Neural cell (in vitro differentiated cells): ENCODE measurements around the gene FAM111A. TPM values are rescaled to one million over a fixed set of nuclear protein-coding genes. Genes with fewer than 3 reads are reported as not detected.

Experiments
- H2AFZ ChIP-seq: fragments of 200-600, 300-800 bp; sonication (generic), shearing (Covaris generic); 2 replicates; pipeline ENCODE4 v1.6.0; 2014; ENCODE audit warnings: low read depth, mild to moderate bottlenecking, antibody characterized with exemption, low read length, moderate library complexity
- H3F3A ChIP-seq: fragments of 200-600 bp; shearing (Covaris generic); 2 replicates; pipeline ENCODE4 v1.6.1; 2016; ENCODE audit warnings: mild to moderate bottlenecking, moderate library complexity, mixed read lengths, antibody characterized with exemption, low read length; ENCODE audit not compliant: insufficient read depth, poor library complexity, severe bottlenecking
- H3K27ac ChIP-seq: fragments of 200-600, 300-800 bp; sonication (generic), shearing (Covaris generic); 2 replicates; pipeline ENCODE4 v1.5.1; 2014; ENCODE audit warnings: mild to moderate bottlenecking, low read length, moderate library complexity
- H3K27me3 ChIP-seq: fragments of 300-800, 200-600 bp; sonication (generic), shearing (Covaris generic); 2 replicates; pipeline ENCODE4 v1.6.0; 2014; ENCODE audit warnings: mild to moderate bottlenecking, low read depth, low read length, moderate library complexity; ENCODE audit not compliant: insufficient read depth
- H3K36me3 ChIP-seq: fragments of 300-800, 200-600 bp; sonication (generic), shearing (Covaris generic); 2 replicates; pipeline ENCODE4 v1.5.1; 2014; ENCODE audit warnings: mild to moderate bottlenecking, antibody characterized with exemption, low read length, moderate library complexity; ENCODE audit not compliant: insufficient read depth
- H3K4me2 ChIP-seq: fragments of 300-800, 200-600 bp; sonication (generic), shearing (Covaris generic); 2 replicates; pipeline ENCODE4 v1.6.0; 2014; ENCODE audit warnings: mild to moderate bottlenecking, low read length
- H3K4me3 ChIP-seq: fragments of 300-800, 200-600 bp; sonication (generic), shearing (Covaris generic); 2 replicates; pipeline ENCODE4 v1.5.1; 2014; ENCODE audit warnings: mild to moderate bottlenecking, low read length, moderate library complexity
- H3K79me2 ChIP-seq: fragments of 200-600 bp; shearing (Covaris generic); replicated peaks from 2 replicates; pipeline ENCODE4 v1.6.0; 2014; ENCODE audit warnings: mild to moderate bottlenecking, low read length, moderate library complexity; ENCODE audit not compliant: insufficient read depth
- H3K9ac ChIP-seq: fragments of 300-800, 200-600 bp; sonication (generic), shearing (Covaris generic); 2 replicates; pipeline ENCODE4 v1.6.1; 2016; ENCODE audit warnings: mild to moderate bottlenecking, low read length, mixed read lengths
- H3K9me2 ChIP-seq: fragments of 200-600 bp; shearing (Covaris generic); 2 replicates; pipeline ENCODE4 v1.6.1; 2016; ENCODE audit warnings: mild to moderate bottlenecking, low read length, mixed read lengths; ENCODE audit not compliant: insufficient read depth
- H3K9me3 ChIP-seq: fragments of 200-600, 300-800 bp; sonication (generic), shearing (Covaris generic); 2 replicates; pipeline ENCODE4 v1.6.1; 2016; ENCODE audit warnings: mild to moderate bottlenecking, mixed run types, low read length, moderate library complexity, mixed read lengths
- H4K20me1 ChIP-seq: fragments of 200-600 bp; shearing (Covaris generic); 2 replicates; pipeline ENCODE4 v1.6.1; 2016; ENCODE audit warnings: mild to moderate bottlenecking, mixed run types; ENCODE audit not compliant: insufficient read depth
- CTCF ChIP-seq: fragments of 450-650 bp; IDR thresholded peaks from 2 replicates; pipeline ENCODE4 v1.5.1; 2014; ENCODE audit warnings: antibody characterized with exemption, mild to moderate bottlenecking, moderate library complexity; ENCODE audit not compliant: poor library complexity, severe bottlenecking
- EP300 ChIP-seq: fragments of 450-650 bp; conservative IDR thresholded peaks from 2 replicates; pipeline ENCODE4 v1.6.1; 2014; ENCODE audit warnings: antibody characterized with exemption, mild to moderate bottlenecking, moderate library complexity; ENCODE audit not compliant: poor library complexity, severe bottlenecking
- EZH2 ChIP-seq: fragments of 200-600, 300-800 bp; shearing (Covaris generic), sonication (generic); IDR thresholded peaks from 2 replicates; pipeline ENCODE4 v1.6.1; 2014; ENCODE audit warnings: antibody characterized with exemption, low read length, borderline replicate concordance, mild to moderate bottlenecking; ENCODE audit not compliant: insufficient read depth, poor library complexity, severe bottlenecking
- MXI1 ChIP-seq: fragments of 450-650 bp; conservative IDR thresholded peaks from 2 replicates; pipeline ENCODE4 v1.6.1; 2014; ENCODE audit warnings: antibody characterized with exemption, mild to moderate bottlenecking; ENCODE audit not compliant: poor library complexity, severe bottlenecking
- POLR2AphosphoS5 ChIP-seq: IDR thresholded peaks from 2 replicates; pipeline ENCODE4 v1.6.1; 2012
- RAD21 ChIP-seq: fragments of 450-650 bp; conservative IDR thresholded peaks from 2 replicates; pipeline ENCODE4 v1.6.1; 2014; ENCODE audit warnings: antibody characterized with exemption, mild to moderate bottlenecking, moderate library complexity
- REST ChIP-seq: IDR thresholded peaks from 2 replicates; pipeline ENCODE4 v1.6.1; 2012; ENCODE audit warnings: borderline replicate concordance
- SMC3 ChIP-seq: fragments of 450-650 bp; conservative IDR thresholded peaks from 2 replicates; pipeline ENCODE4 v1.6.1; 2014; ENCODE audit warnings: antibody characterized with exemption, mild to moderate bottlenecking, moderate library complexity; ENCODE audit not compliant: poor library complexity
- TAF1 ChIP-seq: IDR thresholded peaks from 2 replicates; pipeline ENCODE4 v1.6.1; 2012; ENCODE audit warnings: low read depth
- polyA plus RNA-seq: library from polyadenylated mRNA; depleted of rRNA; stranded (reverse); fragments of >200 nt; gene quantifications from 2 replicates; pipeline ENCODE4 v1.2.3, GENCODE V29; 2014

The FAM111A gene
- polyA plus RNA-seq, 1 donor from 2014 or later: 0.88 TPM

- Histone ChIP-seq H3K27me3 (no peaks in the 10 kb centered on the region), H3K36me3 (peaks cover 16% of the 10 kb centered on the region), H3K9ac (no peak overlapping the region), H4K20me1 (no peaks in the 10 kb centered on the region), H3K79me2 (peaks cover 23% of the 10 kb centered on the region), H3K27ac (no peak overlapping the region), H3K9me2 (no peaks in the 10 kb centered on the region), H3K4me2 (no peak overlapping the region), H3K4me3 (no peak overlapping the region), H2AFZ (no peak overlapping the region), H3F3A (no peaks in the 10 kb centered on the region), H3K9me3 (no peaks in the 10 kb centered on the region)
- TF ChIP-seq SMC3: no peak
- TF ChIP-seq RAD21: no peak
- TF ChIP-seq EP300: no peak
- no peak for TF ChIP-seq EZH2
- no peak for TF ChIP-seq MXI1
- no peak for TF ChIP-seq REST
- no peak for TF ChIP-seq CTCF
- TF ChIP-seq TAF1: no peak
- no peak for TF ChIP-seq POLR2AphosphoS5
Observed at GRCh38 chr11:59188954-59189353, 46.3 kb downstream of the FAM111A start.

- Histone ChIP-seq H3K36me3 (peaks cover 23% of the 10 kb centered on the region), H3K79me2 (peaks cover 23% of the 10 kb centered on the region), H3K4me2 (no peak overlapping the region), H3K27ac (no peak overlapping the region), H4K20me1 (no peaks in the 10 kb centered on the region), H3F3A (no peaks in the 10 kb centered on the region), H3K4me3 (no peak overlapping the region), H3K9me3 (no peaks in the 10 kb centered on the region), H3K9ac (no peak overlapping the region), H3K27me3 (no peaks in the 10 kb centered on the region), H3K9me2 (no peaks in the 10 kb centered on the region), H2AFZ (no peak overlapping the region)
- TF ChIP-seq EZH2: no peak
- TF ChIP-seq EP300: no peak
- no peak for TF ChIP-seq MXI1
- TF ChIP-seq RAD21: no peak
- TF ChIP-seq SMC3: no peak
- TF ChIP-seq REST: no peak
- no peak for TF ChIP-seq POLR2AphosphoS5
- no peak for TF ChIP-seq CTCF
- TF ChIP-seq TAF1: no peak
Observed at GRCh38 chr11:59189986-59190385, 47.3 kb downstream of the FAM111A start.
